Inflammatory macrophage treated with lipopolysaccharide for 4 hours (primary cell): ENCODE data around the gene EYS.
"Not testable (repeated sequence)": the region's sequence is repeated elsewhere in the genome, so short reads cannot be mapped to it uniquely, and the experiment has no call there.

Experiments
- DNase-seq: peaks from one replicate; pipeline ENCODE4 v3.0.0-alpha.2; 2020

EYS gene

DNA sequence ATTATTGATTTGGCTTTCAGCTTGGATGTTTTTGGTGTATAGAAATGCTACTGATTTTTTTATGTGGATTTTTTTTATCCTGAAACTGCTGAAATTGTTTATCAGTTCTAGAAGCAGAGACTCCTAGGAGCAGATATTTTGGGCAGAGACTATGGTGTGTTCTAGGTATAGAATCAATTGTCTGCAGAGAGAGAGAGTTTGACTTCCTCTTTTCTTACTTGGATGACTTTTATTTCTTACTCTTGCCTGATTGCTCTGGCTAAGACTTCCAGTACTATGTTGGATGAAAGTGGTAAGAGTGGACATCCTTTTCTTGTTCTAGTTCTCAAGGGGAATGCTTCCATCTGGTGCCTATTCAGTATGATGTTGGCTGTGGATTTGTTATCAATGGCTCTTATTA, 1700.8 kb downstream of the EYS start:
- DNase-seq, result no peak

DNA sequence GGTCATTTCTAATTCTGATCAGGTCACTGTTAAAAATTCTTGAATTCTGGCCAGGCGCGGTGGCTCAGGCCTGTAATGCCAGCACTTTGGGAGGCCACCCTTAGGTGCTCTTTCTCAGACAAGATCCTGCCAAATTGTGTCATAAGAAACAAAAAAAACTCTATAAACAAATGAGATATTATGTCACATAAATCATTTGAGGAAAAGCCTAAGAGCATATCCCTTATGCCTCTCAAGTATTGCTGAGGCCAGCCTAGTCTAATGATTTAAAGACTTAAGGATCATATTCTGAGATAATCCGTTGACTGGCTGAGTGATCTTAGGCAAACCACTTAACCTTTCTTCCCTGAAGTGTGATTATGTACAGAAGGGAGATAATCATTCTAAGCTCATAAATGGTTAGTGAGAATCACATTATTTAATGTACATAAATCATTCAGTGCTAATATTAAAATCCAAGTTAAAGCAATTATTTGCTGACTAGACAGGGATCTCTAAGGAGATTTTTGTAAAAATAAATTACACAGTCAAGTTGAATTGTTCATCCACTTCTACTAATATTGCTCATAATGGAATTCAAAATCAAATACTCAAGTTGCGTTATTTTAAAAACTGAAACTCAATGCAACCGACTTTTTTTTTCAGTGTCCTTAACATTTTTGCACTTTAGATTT, 1706.1 kb downstream of the EYS start:
- no peak for DNase-seq

DNA sequence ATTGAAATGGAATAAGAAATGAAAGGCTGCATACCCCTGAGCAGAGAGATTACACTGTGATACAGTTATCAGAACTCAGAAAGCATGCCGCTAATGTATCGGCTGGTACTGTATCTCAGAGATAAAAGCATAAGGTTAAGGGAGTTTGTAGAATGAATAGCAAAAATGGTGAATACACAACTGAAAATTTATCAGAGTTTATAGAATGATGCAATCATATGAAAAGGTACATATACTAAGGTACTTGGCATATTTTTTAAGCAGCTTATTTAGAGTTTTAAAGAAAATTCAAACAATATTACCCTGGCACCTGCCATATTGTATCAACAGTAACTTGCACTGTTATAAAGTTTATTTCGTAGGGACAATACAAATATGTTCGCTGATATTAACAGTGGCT, 1707.4 kb downstream of the EYS start:
- DNase-seq, result no peak

DNA sequence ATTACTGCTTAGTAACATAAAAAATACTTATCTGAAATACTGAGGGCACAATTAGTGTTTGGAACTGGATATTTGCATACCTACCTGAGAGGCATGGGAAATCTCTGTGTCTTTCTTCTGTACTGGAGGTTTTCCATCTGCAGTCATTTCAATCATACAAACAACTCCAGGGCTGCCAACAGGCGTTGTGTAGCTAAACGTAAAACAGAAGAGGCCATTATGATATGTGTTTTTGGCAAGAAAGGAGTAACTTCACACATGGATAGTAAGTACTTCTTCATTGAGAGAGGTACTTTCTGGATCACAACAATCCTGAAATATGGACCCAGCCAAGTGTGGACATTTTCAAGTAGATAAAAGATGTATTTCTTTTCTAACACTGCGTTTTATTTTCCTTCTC, 1708.0 kb downstream of the EYS start:
- no peak for DNase-seq

DNA sequence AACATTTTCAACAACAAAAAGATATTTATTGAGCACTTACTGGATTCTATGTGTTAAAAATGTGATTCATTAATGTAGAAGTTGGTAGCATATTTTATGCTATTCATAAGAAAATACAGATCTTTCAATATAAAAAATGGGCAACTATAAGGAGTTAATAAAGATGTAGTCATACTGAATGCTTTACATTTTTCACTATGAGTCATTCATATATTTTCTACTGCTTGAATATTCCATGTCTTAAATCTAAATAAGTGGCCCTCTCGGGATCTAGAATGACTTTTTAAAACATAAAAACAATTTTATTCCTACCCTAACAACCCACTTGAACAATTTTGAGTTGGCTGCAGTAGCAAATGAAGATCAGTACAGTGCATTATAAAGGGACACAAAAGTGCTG, 1709.3 kb downstream of the EYS start:
- no peak for DNase-seq

DNA sequence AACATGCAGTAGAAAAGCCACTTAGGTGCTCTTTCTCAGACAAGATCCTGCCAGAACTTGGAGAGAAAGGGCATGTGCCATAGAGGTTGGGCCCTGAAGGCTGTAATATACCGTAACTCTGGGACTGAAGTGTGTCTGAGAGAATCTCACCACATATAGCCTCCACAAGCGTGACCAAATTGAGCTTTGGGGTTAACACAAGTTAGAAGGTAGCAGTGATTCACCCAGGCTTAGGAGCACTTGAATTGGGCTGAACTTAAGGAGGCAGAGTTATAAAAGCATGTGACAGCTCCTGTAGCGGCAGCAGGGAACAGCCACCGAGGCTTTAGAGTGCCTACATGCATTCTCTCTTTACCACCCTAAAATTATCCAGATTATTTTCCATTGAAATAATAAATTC, 1709.8 kb downstream of the EYS start:
- no peak for DNase-seq

DNA sequence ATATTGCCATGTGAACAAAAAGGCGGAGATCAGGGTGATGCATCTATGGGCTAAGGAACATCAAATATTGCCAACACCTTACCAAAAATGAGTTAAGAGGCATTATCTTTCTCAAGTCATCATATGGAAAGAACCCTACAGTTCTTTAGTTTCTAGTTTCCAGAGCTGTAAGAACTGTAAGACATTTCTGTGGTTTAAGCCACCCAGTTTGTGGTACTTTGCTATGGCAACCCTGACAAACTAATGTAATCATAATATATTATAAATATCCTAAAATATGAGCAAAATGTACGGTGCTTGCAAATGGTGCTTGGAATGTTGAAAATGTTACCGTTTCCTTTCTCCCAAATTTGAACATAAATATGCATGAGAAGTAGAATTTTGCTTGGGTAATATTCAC, 1721.8 kb downstream of the EYS start:
- no peak for DNase-seq

DNA sequence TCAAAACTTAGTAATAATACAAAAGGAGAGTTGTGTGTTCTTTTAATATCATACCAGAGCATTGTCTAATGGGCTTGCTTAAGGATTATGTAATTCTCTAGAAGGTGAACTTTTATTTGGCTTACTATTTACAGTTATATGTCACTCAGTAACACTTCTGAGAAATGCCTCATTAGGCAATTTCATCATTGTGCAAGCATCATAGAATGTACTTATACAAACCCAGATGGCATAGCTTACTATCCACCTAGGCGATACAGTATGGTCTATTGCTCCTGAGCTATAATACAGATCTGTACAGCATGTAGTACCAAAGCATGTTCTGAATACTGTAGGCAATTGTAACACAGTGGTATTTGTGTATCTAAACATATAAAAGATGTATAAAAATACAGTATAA, 1731.3 kb downstream of the EYS start:
- no peak for DNase-seq

DNA sequence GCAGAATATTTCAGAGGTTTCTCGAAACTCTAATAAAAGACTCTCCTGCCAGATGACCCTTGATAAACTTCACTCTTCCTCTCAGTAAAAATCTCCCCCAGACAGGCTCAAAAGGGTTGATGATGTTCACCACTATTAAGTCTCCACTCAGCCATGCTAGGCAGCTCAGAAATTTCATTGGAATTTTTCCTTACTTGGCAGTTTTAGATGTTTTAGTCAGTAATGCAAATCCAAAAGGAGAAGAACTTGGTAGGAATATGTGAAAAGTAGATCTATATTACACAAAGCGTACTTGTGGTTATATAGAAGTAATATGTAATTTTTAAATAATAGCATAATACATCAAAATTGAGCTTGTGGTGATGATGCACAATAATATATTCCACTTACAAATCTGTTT, 1738.4 kb downstream of the EYS start:
- DNase-seq, result no peak

DNA sequence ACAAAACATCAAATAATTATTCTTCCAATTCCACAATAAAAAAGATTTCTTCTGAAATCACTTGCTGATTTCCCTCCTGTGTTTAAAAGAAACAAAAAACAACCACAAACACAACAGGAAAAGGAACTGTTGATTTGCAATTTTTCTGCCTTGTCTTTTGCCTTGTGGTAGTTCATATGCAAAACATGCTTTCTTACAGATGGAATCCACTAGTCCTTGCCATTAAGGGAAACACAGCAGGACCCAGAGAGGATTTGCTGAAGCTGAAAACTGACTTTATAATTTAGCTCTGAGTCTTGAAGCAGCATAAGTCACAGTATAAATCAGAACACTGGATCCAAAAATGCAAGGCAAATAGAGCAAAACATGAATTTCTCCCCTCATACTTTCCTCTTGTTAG, 1742.7 kb downstream of the EYS start:
- no peak for DNase-seq

DNA sequence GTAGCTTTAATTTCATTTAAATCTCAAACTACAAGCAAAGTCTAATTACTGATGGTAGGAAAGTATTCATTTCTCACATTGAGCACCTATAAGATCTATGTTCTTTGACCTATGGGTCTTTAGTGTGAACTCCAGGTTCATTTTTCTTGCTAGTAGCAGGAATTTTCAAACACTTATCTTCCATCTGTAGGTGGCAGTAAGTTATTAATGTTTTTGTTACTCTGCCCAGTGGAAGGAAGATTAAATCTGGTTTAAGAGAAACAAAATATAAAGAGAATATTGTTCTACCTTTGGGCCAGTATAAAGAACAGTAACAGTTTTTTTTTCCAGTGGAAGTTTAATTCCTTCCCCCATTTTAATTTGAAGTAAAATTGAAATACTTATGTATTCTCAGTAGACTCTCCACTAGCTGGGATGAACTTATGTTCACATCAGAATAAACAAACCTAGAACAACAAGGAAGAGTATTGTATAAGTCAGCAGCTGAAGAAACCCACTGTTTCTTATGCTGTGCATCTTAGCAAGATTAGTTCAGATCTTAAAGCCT, 1743.2 kb downstream of the EYS start:
- no peak for DNase-seq

DNA sequence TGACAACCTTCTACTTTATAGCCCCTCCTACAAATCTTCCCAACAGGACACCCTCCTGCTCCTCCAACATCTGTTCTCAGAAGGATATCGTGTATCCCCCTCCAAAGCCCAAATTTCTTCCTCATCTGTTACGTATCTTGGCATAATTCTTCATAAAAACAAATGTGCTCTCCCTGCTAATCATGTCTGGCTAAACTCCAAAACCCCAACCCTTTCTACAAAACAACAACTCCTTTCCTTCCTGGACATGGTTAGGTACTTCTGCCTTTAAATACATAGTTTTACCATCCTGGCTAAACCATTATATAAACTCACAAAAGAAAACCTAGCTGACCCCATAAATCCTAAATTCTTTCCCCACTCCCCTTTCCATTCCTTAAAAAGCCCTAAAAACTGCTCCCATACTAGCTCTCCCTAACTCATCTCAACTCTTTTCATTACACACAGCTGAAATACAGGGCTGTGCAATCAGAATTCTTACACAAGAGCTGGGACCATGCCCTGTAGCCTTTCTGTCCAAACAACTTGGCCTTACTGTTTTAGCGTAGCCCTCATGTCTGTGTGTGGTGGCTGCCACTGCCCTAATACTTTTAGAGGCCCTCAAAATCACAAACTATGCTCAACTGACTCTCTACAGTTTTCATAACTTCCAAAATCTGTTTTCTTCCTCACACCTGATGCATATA, 1753.5 kb downstream of the EYS start:
- DNase-seq, result not testable (repeated sequence)

DNA sequence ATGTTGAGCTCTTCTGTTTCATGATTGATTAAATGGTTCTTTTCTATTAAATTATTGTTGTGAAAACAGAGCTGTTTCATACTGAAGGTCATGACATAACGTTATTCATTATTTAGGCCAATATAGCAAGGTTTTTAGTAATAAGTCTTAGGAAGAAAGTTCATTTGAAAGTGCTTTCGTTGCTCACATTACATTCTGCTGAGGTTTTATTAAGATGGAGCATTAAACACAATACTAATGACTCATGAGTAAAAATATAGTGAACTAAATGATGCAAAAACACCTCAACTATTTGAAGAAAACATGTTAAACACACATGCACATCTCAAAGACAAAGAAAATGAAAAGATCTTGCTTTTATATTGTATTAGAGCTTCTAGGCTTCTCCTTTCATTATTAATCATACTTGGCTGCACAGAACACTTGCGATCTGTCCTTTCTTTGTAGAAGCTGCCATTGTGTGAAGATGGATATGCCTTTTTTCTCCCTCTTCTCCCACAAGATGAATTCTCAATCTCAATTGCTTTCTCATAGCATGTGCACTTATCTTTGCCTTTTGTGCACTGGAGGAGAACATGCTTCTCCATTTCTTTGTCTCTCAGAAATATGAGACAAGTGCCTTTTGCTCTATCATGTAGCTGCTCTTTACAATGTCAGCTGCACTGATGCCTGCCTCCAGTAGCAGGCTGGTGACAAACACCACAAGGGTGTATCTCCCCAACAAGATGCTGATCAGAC, 1759.1 kb downstream of the EYS start:
- no peak for DNase-seq

DNA sequence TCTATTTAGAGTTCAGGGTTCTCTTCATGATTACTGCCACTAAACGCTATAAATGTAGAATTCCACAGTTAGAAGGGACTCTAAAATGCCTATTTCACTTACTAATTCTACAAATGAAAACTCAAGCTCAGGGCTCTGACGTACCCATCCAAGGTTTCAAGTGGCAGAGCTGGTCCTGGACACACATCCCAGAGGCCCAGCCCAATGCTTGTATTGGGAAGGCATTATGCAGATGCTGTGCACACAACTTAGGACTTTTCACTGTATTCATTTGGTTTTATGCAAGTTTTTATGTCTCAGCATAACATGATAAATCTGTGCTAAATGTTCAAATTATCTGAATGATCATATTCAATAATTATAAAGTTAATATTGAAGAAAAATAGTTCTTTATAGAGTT, 1761.0 kb downstream of the EYS start:
- DNase-seq, result no peak

DNA sequence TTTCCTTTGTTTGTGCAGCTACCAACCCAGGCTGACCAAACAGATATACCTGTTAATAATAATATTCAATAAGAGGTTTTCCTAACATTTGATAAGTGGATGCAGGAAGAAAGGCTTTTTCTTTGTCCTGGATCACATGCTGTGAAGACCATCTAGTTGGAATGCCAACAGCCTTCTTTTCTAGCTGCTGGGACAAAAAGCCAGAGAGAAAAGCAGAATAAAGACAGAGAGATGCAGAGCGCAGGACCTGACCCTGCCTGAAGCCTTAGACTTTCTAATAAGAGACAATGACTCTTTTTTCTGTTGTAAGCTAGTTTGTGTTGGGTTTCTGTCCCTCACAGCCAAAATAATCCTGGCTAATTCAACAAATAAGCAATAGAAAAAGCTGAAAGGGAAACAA, 1763.2 kb downstream of the EYS start:
- DNase-seq, result no peak

DNA sequence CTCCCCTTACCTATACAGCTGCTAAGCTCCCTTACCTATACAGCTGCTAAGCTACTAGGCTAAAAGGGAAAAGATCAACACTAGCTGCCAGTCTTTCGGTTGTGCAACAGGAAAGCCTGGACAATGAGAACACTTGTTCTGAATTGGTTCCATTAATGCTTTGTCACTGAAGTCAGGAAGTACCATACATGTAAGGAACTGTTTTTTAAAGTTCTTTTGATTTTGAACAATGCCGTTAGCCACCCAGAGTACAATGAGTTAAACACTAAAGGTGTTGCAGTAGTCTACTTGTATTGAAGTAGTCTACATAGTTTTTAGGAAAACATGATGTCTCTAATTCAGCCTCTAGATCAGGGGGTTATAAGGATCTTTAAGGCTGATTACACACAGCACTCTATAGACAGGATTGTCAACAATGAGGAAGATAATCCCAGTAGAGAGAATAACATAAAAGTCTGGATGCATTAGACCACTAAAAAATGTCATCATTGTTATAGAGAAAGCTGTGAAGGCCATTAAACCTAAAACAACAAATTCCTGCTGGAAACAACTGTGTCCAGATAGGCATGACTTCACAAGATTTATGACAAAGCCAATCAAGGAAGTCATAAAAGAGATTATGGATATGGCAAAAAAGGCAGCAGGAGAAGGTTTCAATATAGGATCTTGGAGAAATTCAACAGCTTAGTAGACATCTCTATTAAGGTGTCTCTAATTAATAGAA, 1765.1 kb downstream of the EYS start:
- no peak for DNase-seq

DNA sequence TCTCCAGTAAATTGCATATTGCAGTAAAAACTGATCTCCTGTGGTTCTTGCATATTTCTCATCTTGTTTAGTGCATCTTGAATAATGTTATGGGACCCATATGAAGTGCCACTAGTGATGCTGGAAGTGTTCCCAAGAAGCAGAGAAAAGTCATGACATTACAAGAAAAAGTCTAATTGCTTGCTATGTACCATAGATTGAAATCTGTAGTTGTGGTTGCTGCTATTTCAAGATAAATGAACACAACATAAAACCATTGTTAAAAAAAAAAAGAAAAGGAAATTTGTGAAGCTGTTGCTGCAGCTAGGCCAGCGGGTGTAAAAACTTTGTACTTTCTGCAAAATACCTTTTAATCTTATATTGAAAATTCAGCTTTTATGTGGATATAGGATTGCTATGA, 1767.0 kb downstream of the EYS start:
- DNase-seq, result no peak

DNA sequence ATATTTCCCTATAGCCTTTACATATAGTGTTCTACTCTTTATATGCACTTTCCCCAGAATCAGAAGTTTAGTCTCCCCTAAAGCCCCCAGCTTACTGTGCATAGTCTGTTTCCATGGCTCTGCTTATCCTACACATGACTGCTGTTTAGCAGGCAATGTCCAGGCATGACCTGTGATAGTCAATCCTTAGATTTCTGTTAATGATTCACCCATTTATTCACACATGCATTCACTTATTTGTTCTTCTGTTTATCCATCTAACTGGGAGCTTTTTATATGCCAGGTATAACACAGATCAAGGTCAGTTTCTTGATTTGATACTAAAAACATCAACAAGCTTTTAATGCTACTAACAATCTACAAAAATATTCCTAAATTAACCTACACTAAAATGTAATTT, 1770.6 kb downstream of the EYS start:
- DNase-seq, result no peak

DNA sequence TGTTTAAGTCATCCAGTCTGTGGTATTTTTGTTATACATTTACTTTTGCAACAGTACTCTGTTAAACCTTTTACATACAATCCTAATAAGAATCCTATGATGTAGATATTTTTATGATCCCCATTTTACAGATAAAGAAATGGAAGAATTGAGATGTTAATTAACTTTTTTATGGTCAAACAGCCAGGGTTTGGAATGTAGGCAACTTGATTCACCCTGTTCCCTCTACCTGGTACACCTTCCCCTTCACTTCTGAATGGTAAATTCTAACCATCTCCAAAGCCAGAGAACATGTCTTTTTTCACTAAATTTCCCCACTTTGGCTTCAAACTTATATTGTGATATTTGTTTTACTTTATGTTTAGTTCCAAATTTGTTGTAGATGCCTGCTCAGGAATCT, 1771.3 kb downstream of the EYS start:
- no peak for DNase-seq

DNA sequence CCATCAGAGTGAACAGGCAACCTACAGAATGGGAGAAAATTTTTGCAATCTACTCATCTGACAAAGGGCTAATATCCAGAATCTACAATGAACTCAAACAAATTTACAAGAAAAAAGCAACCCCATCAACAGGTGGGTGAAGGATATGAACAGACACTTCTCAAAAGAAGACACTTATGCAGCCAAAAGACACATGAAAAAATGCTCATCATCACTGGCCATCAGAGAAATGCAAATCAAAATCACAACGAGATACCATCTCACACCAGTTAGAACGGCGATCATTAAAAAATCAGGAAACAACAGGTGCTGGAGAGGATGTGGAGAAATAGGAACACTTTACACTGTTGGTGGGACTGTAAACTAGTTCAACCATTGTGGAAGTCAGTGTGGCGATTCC, 1773.1 kb downstream of the EYS start:
- not testable (repeated sequence) for DNase-seq

DNA sequence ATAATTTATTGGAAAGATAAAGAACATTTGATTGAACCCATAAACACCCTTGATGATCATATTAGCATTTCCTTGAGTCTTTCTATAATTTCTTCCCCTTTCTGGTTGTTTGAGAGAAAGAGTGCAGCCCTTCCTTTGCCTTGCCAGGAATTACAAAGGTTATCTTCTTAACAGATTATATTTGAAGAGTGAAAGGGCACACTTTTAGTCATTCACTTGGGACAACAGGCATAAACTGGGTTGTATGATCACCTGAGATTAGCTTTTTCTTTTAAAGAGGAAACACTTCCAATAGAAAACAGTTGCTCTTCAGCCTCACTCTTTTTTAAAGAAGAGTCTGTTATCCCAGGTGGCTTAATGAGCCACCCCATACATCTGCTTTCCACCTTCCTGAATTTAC, 1776.2 kb downstream of the EYS start:
- no peak for DNase-seq

DNA sequence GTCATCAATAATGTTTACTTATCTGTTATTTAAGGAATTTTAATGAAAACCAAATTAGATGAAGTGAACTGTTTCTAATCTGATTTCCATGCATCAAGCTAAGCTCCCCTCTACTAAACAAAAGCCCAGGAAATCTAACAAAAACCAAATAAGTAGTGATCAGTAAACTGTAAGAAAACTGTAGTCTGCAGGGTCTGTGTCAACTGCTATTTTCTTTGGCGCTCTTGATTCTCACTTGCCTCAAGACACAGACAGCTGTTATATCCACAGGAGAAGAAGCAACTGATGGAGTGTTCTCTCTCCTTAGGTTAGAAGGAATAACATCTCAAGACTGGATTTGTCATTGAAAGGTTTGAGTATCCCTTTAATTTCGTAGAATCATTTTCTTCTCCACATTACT, 1777.9 kb downstream of the EYS start:
- DNase-seq, result no peak

DNA sequence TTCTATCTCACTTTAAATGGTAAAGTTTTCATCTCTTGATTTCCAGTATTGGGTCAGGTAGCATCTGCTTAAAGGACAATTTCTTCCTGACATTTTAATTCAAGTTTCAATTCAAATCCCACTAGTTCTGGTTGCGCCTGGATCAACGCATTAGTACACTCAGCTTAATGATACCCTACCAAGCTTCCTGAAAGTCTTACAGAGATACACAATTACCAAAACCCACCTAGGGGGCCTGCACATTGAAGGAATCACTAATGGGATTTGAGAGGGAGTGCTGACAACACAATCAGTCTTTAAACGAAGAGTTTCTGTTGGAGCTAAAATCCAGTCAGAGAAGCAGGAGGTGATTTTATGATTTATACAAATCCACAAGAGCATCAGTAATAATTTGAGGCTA, 1778.4 kb downstream of the EYS start:
- DNase-seq, result no peak
